A549 (cell line): ENCODE measurements around the gene KCNN3. TPM values are rescaled to one million over a fixed set of nuclear protein-coding genes. Genes with fewer than 3 reads are reported as not detected.

ENCODE experiments used
- ATAC-seq, 2 experiments: fragments of 200-7000 bp in 1 of 2; fragments of >200 bp in 1 of 2; cut with Nextera tagmentation in 1 of 2; cut with Tn5 transposase in 1 of 2; 3 replicates each; pipeline versions ENCODE4 v1.8.0 to v1.9.1; 2018 to 2020; ENCODE audit warnings: mild to moderate bottlenecking in 1 of 2, moderate library complexity in 1 of 2
- CTCF ChIA-PET: fragments of 300-600 bp; sonication (Branson Sonifier 250); formaldehyde crosslinking; extraction: SDS; loops from one replicate; lab custom pipeline; 2021; ENCODE audit warnings: antibody characterized with exemption, inconsistent platforms; lab: Yijun Ruan, JAX
- POLR2A ChIA-PET: fragments of 350-600 bp; formaldehyde crosslinking; extraction: SDS; loops from one replicate; lab custom pipeline; 2021; ENCODE audit warnings: antibody characterized with exemption, inconsistent platforms; lab: Yijun Ruan, JAX
- DNase-seq, 2 experiments: peaks; one replicate each; pipeline versions ENCODE4 v3.0.0 to v3.0.0-alpha.2; 2011 to 2016; ENCODE audit warnings: low read depth in 1 of 2, low spot score in 1 of 2
- FAIRE-seq: peaks from 2 replicates; lab custom pipeline; 2011; peaks lifted over from hg19 to GRCh38; lab: Jason Lieb, UNC
- H3K27ac ChIP-seq, 2 experiments: fragments of >200 bp; sonication (Bioruptor Twin); formaldehyde crosslinking; 3 replicates each; pipeline ENCODE4 v1.5.1; 2016 to 2017
- H3K4me1 ChIP-seq: fragments of >200 bp; sonication (Bioruptor Twin); formaldehyde crosslinking; 3 replicates; pipeline ENCODE4 v1.6.1; 2016
- H3K4me2 ChIP-seq: fragments of >200 bp; sonication (Bioruptor Twin); formaldehyde crosslinking; 3 replicates; pipeline ENCODE4 v1.6.1; 2016
- H3K4me3 ChIP-seq: fragments of >200 bp; sonication (Bioruptor Twin); formaldehyde crosslinking; 3 replicates; pipeline ENCODE4 v1.5.1; 2016
- H3K9me3 ChIP-seq: fragments of >200 bp; sonication (Bioruptor Twin); formaldehyde crosslinking; 3 replicates; pipeline ENCODE4 v1.6.1; 2016
- BHLHE40 ChIP-seq: IDR thresholded peaks from 2 replicates; pipeline ENCODE4 v1.6.1; 2012; ENCODE audit warnings: low read depth, low read length, inconsistent platforms
- CBX2 ChIP-seq: fragments of 200-600 bp; sonication (generic); IDR thresholded peaks from 2 replicates; pipeline ENCODE4 v1.6.1; 2016; ENCODE audit warnings: low read depth, mild to moderate bottlenecking, borderline replicate concordance
- CBX8 ChIP-seq: fragments of 200-600 bp; sonication (generic); IDR thresholded peaks from 2 replicates; pipeline ENCODE4 v1.6.1; 2016
- EP300 ChIP-seq, 2 experiments: fragments of >200 bp; sonication (Bioruptor Twin); formaldehyde crosslinking; IDR thresholded peaks; 2 replicates in 1 of 2; 3 replicates in 1 of 2; pipeline ENCODE4 v1.6.1; 2016 to 2017
- FOSL2 ChIP-seq, 2 experiments: fragments of 450-650 bp in 1 of 2; fragments of >200 bp in 1 of 2; sonication (Bioruptor Twin) in 1 of 2; formaldehyde crosslinking; IDR thresholded peaks; 2 replicates each; pipeline versions ENCODE4 v1.5.0 to v1.6.1; 2016 to 2020; ENCODE audit warnings: mild to moderate bottlenecking in 1 of 2, moderate library complexity in 1 of 2
- HDAC2 ChIP-seq: fragments of 200-600 bp; sonication (generic); IDR thresholded peaks from 2 replicates; pipeline ENCODE4 v1.6.1; 2016
- HEYL ChIP-seq: fragments of 250-450 bp; sonication (Bioruptor Pico); IDR thresholded peaks from 2 replicates; pipeline ENCODE4 v1.8.0; 2021; ENCODE audit warnings: mild to moderate bottlenecking, moderate library complexity
- MAFK ChIP-seq: fragments of 450-650 bp; IDR thresholded peaks from 2 replicates; pipeline ENCODE4 v1.6.1; 2014; ENCODE audit not compliant: partially characterized antibody
- NPAS2 ChIP-seq: fragments of 250-450 bp; sonication (Bioruptor Pico); IDR thresholded peaks from 2 replicates; pipeline ENCODE4 v1.8.0; 2022; ENCODE audit warnings: mild to moderate bottlenecking, moderate library complexity, borderline replicate concordance
- NR3C1 ChIP-seq: fragments of >200 bp; sonication (Bioruptor Twin); formaldehyde crosslinking; IDR thresholded peaks from 3 replicates; pipeline ENCODE4 v1.6.1; 2017
- POLR2A ChIP-seq: IDR thresholded peaks from 2 replicates; pipeline ENCODE4 v1.6.1; 2012; ENCODE audit warnings: mild to moderate bottlenecking, low read length
- RNF2 ChIP-seq: fragments of 200-600 bp; sonication (generic); IDR thresholded peaks from 2 replicates; pipeline ENCODE4 v1.6.1; 2016; ENCODE audit warnings: low read depth, mild to moderate bottlenecking, antibody characterized with exemption, moderate library complexity, borderline replicate concordance
- SMC3 ChIP-seq: fragments of >200 bp; sonication (Bioruptor Twin); formaldehyde crosslinking; IDR thresholded peaks from 3 replicates; pipeline ENCODE4 v1.6.1; 2018; ENCODE audit warnings: inconsistent platforms
- TFCP2L1 ChIP-seq: fragments of 250-450 bp; sonication (Bioruptor Pico); IDR thresholded peaks from 2 replicates; pipeline ENCODE4 v1.5.0; 2021; ENCODE audit warnings: mild to moderate bottlenecking
- ZC3H11A ChIP-seq: fragments of 450-650 bp; IDR thresholded peaks from 2 replicates; pipeline ENCODE4 v1.6.1; 2014; ENCODE audit warnings: antibody characterized with exemption, mild to moderate bottlenecking
- ZNF302 ChIP-seq: fragments of 250-450 bp; sonication (Bioruptor Pico); IDR thresholded peaks from 2 replicates; pipeline ENCODE4 v1.9.0; 2021; ENCODE audit warnings: inconsistent platforms, mild to moderate bottlenecking, moderate library complexity
- WGBS: methylation state at CpG from one replicate; pipeline ENCODE4 v1.1.6; 2017; ENCODE audit errors: missing lambda C conversion rate; 5-methylcytosine and 5-hydroxymethylcytosine counted together
- polyA plus RNA-seq, 4 experiments: library from polyadenylated mRNA; depleted of rRNA in 3 of 4; stranded (reverse); fragments of >200 nt; fragmentation: RNase III in 1 of 4; extraction: RNeasy Plus Mini Kit Qiagen cat#74134 plus additional on column Dnase treatment in 1 of 4; gene quantifications; 2 replicates in 3 of 4; 3 replicates in 1 of 4; pipeline ENCODE4 v1.2.3, GENCODE V29; 2011 to 2017
- TF ChIP-seq, protein P1 (sequence below): fragments of 200-600 bp; sonication (generic); IDR thresholded peaks from 2 replicates; pipeline ENCODE4 v1.6.1; 2016; ENCODE audit warnings: antibody characterized with exemption, mild to moderate bottlenecking, moderate library complexity
- TF ChIP-seq, protein P2 (sequence below): fragments of >200 bp; sonication (Bioruptor Twin); formaldehyde crosslinking; IDR thresholded peaks from 3 replicates; pipeline ENCODE4 v1.5.1; 2016
- TF ChIP-seq, protein P3 (sequence below): fragments of 150-350 bp; IDR thresholded peaks from 2 replicates; pipeline ENCODE4 v1.6.1; 2014; ENCODE audit warnings: low read depth, mild to moderate bottlenecking, low read length
- TF ChIP-seq, protein P4 (sequence below): fragments of >200 bp; sonication (Bioruptor Twin); formaldehyde crosslinking; IDR thresholded peaks from 3 replicates; pipeline ENCODE4 v1.6.1; 2016

The KCNN3 gene
- polyA plus RNA-seq, 2 of the 4 experiments (the other 2 are of a cell fraction): 0.01 to 0.03 TPM

DNA sequence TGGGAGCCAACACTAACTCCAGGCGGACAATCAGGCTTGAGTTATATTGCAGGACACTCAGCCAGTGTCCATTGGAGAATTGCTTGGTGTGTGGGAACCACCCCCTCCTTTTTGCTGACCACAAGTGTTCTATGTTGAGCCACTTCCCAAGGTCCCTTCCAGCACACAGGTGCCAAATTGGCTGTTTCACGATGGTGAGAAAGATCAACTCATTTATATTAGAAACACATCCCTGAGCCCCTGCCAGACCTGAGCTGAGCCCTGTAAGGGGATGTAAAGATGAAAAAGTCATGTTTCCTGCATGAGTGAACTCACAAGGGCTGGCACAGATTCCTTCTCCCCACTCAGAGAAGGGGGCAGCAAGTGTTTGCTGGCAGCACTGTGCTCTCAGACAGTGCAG, 96.5 kb downstream of the KCNN3 start:
- no peak for DNase-seq
- TF ChIP-seq BHLHE40 (no peak), FOSL2 (IDR thresholded peaks at IDR 0.05) (no peak), FOSL2 (CRISPR knock-in tag; IDR thresholded peaks at IDR 0.05) (no peak), TFCP2L1 (no peak), MAFK (no peak), CBX2 (no peak), ZNF302 (CRISPR knock-in tag) (no peak), ZC3H11A (no peak), RNF2 (no peak), HEYL (no peak), SMC3 (no peak), NPAS2 (CRISPR knock-in tag) (no peak), CBX8 (no peak)
- TF ChIP-seq, protein P1, sequence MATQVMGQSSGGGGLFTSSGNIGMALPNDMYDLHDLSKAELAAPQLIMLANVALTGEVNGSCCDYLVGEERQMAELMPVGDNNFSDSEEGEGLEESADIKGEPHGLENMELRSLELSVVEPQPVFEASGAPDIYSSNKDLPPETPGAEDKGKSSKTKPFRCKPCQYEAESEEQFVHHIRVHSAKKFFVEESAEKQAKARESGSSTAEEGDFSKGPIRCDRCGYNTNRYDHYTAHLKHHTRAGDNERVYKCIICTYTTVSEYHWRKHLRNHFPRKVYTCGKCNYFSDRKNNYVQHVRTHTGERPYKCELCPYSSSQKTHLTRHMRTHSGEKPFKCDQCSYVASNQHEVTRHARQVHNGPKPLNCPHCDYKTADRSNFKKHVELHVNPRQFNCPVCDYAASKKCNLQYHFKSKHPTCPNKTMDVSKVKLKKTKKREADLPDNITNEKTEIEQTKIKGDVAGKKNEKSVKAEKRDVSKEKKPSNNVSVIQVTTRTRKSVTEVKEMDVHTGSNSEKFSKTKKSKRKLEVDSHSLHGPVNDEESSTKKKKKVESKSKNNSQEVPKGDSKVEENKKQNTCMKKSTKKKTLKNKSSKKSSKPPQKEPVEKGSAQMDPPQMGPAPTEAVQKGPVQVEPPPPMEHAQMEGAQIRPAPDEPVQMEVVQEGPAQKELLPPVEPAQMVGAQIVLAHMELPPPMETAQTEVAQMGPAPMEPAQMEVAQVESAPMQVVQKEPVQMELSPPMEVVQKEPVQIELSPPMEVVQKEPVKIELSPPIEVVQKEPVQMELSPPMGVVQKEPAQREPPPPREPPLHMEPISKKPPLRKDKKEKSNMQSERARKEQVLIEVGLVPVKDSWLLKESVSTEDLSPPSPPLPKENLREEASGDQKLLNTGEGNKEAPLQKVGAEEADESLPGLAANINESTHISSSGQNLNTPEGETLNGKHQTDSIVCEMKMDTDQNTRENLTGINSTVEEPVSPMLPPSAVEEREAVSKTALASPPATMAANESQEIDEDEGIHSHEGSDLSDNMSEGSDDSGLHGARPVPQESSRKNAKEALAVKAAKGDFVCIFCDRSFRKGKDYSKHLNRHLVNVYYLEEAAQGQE: no peak
- TF ChIP-seq, protein P2, sequence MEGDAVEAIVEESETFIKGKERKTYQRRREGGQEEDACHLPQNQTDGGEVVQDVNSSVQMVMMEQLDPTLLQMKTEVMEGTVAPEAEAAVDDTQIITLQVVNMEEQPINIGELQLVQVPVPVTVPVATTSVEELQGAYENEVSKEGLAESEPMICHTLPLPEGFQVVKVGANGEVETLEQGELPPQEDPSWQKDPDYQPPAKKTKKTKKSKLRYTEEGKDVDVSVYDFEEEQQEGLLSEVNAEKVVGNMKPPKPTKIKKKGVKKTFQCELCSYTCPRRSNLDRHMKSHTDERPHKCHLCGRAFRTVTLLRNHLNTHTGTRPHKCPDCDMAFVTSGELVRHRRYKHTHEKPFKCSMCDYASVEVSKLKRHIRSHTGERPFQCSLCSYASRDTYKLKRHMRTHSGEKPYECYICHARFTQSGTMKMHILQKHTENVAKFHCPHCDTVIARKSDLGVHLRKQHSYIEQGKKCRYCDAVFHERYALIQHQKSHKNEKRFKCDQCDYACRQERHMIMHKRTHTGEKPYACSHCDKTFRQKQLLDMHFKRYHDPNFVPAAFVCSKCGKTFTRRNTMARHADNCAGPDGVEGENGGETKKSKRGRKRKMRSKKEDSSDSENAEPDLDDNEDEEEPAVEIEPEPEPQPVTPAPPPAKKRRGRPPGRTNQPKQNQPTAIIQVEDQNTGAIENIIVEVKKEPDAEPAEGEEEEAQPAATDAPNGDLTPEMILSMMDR: no peak
- TF ChIP-seq, protein P3, sequence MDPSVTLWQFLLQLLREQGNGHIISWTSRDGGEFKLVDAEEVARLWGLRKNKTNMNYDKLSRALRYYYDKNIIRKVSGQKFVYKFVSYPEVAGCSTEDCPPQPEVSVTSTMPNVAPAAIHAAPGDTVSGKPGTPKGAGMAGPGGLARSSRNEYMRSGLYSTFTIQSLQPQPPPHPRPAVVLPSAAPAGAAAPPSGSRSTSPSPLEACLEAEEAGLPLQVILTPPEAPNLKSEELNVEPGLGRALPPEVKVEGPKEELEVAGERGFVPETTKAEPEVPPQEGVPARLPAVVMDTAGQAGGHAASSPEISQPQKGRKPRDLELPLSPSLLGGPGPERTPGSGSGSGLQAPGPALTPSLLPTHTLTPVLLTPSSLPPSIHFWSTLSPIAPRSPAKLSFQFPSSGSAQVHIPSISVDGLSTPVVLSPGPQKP: no peak
- Histone ChIP-seq H3K4me3 (no peak overlapping the region), H3K9me3 (peaks cover 2% of the 10 kb centered on the region; the same call in 1 of the 3 replicates), H3K27ac (no peak overlapping the region), H3K4me1 (no peaks in the 10 kb centered on the region), H3K4me2 (no peak overlapping the region)
- 35% methylated on average over 2 of the region's 2 CpGs for WGBS
- no peak for FAIRE-seq
- ChIA-PET CTCF (interaction anchor here (0.6 to 1.3 kb wide), 3 partner anchors 40 to 104 kb away, joined by 3 read pairs; no protein-coding TSS in a partner anchor), POLR2A (no interaction called here)
- ATAC-seq: no peak

DNA sequence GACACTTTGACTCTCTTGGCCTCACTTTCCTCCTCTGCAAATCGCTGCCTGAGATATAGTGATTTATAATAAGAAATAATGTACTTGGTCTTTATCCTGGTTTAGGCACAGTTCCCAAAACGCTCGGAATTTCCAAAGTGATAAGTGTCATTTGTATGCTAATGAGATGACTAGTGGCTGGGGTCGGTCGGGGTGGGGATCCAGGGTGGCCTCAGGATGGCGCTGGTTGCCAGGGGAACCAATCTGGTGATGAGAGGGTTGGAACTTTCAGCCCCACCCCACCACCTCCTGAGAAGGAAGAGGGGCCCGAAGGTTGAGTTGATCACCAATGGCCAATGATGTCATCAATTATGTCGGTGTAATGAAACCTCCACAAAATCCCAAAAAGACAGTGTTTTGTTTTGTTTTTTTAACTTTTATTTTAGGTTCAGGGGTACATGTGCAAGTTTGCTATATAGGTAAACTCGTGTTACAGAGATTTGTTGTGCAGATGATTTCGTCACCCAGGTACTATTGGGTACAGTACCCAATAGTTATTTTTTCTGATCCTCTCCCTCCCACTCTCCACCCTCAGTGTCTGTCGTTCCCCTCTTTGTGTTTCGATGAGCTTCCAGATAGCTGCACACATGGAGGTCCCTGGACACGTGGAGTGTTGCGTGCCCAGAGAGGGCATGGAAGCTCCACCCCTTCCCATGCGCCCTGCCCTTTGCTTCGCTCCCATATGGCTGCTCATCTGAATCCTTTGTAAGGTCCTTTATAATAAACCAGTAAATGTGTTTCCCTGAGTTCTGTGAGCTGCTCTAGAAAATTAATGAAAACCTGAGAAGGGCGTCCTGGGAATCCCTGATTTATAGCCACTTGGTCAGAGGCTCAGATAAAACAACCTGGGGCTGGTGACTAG, 97.2 kb downstream of the KCNN3 start:
- no peak overlapping the region for H3K27ac ChIP-seq
- no peaks in the 10 kb centered on the region for H3K9me3 ChIP-seq
- FAIRE-seq: no peak
- 40% methylated on average over 16 of the region's 17 CpGs for WGBS
- ATAC-seq: no peak
- H3K4me1 ChIP-seq: no peaks in the 10 kb centered on the region
- TF ChIP-seq NR3C1: no peak
- TF ChIP-seq HDAC2: no peak
- no peak for TF ChIP-seq EP300 (IDR thresholded peaks at IDR 0.05)
- TF ChIP-seq, protein P4, sequence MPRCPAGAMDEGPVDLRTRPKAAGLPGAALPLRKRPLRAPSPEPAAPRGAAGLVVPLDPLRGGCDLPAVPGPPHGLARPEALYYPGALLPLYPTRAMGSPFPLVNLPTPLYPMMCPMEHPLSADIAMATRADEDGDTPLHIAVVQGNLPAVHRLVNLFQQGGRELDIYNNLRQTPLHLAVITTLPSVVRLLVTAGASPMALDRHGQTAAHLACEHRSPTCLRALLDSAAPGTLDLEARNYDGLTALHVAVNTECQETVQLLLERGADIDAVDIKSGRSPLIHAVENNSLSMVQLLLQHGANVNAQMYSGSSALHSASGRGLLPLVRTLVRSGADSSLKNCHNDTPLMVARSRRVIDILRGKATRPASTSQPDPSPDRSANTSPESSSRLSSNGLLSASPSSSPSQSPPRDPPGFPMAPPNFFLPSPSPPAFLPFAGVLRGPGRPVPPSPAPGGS: no peak
- no peak for TF ChIP-seq POLR2A
- no peak for DNase-seq
- CTCF ChIA-PET: interaction anchor here (0.8 to 1.6 kb wide), 2 partner anchors 105 to 106 kb away, joined by 3 to 5 read pairs; no protein-coding TSS in a partner anchor
- no peak overlapping the region for H3K4me3 ChIP-seq
- no peak overlapping the region for H3K4me2 ChIP-seq
- POLR2A ChIA-PET: no interaction called here
